CD14-positive monocyte (primary cell): ENCODE results near the gene HINT3. TPM values are rescaled to one million over a fixed set of nuclear protein-coding genes. Genes with fewer than 3 reads are reported as not detected.
A peak's percentile ranks its signal among the peaks of the same experiment; 100 is the strongest.
"Not testable (repeated sequence)": the region's sequence is repeated elsewhere in the genome, so short reads cannot be mapped to it uniquely, and the experiment has no call there.

ENCODE experiments used
- DNase-seq, 3 donors: peaks; one replicate each; pipeline ENCODE4 v3.0.0-alpha.2; 2011 to 2022
- H2AFZ ChIP-seq: 2 replicates; pipeline ENCODE4 v1.6.0; 2012; ENCODE audit warnings: mild to moderate bottlenecking, low read depth, low read length, inconsistent platforms; ENCODE audit not compliant: insufficient read depth, poor library complexity, severe bottlenecking
- H3K27ac ChIP-seq, 2 donors: 1 replicate in 1 of 2; 2 replicates in 1 of 2; pipeline ENCODE4 v1.5.1; 2012 to 2013; ENCODE audit warnings: low read length in 2 of 2, control low read depth in 1 of 2, inconsistent platforms in 1 of 2, low read depth in 1 of 2, mild to moderate bottlenecking in 1 of 2
- H3K27me3 ChIP-seq, 2 donors: one replicate each; pipeline versions ENCODE4 v1.6.0 to v1.6.1; 2011 to 2013; ENCODE audit warnings: low read length in 2 of 2; ENCODE audit not compliant: control insufficient read depth in 2 of 2, insufficient read depth in 2 of 2
- H3K36me3 ChIP-seq, 2 donors: replicated peaks in 1 of 2; 1 replicate in 1 of 2; 2 replicates in 1 of 2; pipeline versions ENCODE4 v1.5.1 to v1.6.1; 2012 to 2013; ENCODE audit warnings: low read length in 2 of 2, control low read depth in 1 of 2, inconsistent platforms in 1 of 2, mild to moderate bottlenecking in 1 of 2; ENCODE audit not compliant: insufficient read depth in 2 of 2, control insufficient read depth in 1 of 2
- H3K4me1 ChIP-seq, 2 donors: 1 replicate in 1 of 2; 2 replicates in 1 of 2; pipeline versions ENCODE4 v1.5.1 to v1.6.1; 2012 to 2013; ENCODE audit warnings: low read length in 2 of 2, control low read depth in 1 of 2, inconsistent platforms in 1 of 2, mild to moderate bottlenecking in 1 of 2, moderate library complexity in 1 of 2; ENCODE audit not compliant: insufficient read depth in 2 of 2, control insufficient read depth in 1 of 2
- H3K4me2 ChIP-seq: replicated peaks from 2 replicates; pipeline ENCODE3; 2012; ENCODE audit warnings: low read length, moderate library complexity, mild to moderate bottlenecking; ENCODE audit not compliant: poor library complexity, severe bottlenecking; ENCODE audit errors: extremely low read depth
- H3K4me3 ChIP-seq, 3 experiments: fragments of 200-600 bp in 1 of 3; sonication (generic) in 1 of 3; replicated peaks in 1 of 3; 1 replicate in 2 of 3; 2 replicates in 1 of 3; pipeline ENCODE4 v1.5.1; 2011 to 2013; ENCODE audit warnings: low read length in 3 of 3, mild to moderate bottlenecking in 3 of 3, control low read depth in 2 of 3, low read depth in 2 of 3, inconsistent platforms in 1 of 3, moderate library complexity in 1 of 3
- H3K79me2 ChIP-seq: 2 replicates; pipeline ENCODE4 v1.6.0; 2012; ENCODE audit warnings: mild to moderate bottlenecking, control low read depth, inconsistent platforms, low read length, moderate library complexity; ENCODE audit not compliant: insufficient read depth
- H3K9ac ChIP-seq: 2 replicates; pipeline ENCODE4 v1.6.0; 2017; ENCODE audit warnings: low read length, mild to moderate bottlenecking; ENCODE audit not compliant: insufficient read depth, poor library complexity, severe bottlenecking
- H3K9me3 ChIP-seq, 2 donors: replicated peaks in 1 of 2; 1 replicate in 1 of 2; 2 replicates in 1 of 2; pipeline versions ENCODE4 v1.5.1 to v1.6.1; 2012 to 2013; ENCODE audit warnings: low read length in 2 of 2, control low read depth in 1 of 2; ENCODE audit not compliant: control insufficient read depth in 1 of 2, insufficient read depth in 1 of 2
- H4K20me1 ChIP-seq: 2 replicates; pipeline ENCODE4 v1.6.0; 2012; ENCODE audit warnings: mild to moderate bottlenecking, low read length, control low read depth, moderate library complexity; ENCODE audit not compliant: insufficient read depth
- H3K27ac Mint-ChIP-seq, 7 donors: one replicate each; pipeline ENCODE4 v1.8.0; 2020; ENCODE audit warnings: mild to moderate bottlenecking in 7 of 7, mixed read lengths in 7 of 7, moderate library complexity in 6 of 7, inconsistent platforms in 2 of 7
- H3K27me3 Mint-ChIP-seq, 3 donors: one replicate each; pipeline ENCODE4 v1.8.0; 2021 to 2022; ENCODE audit warnings: low read depth in 3 of 3, mild to moderate bottlenecking in 3 of 3, mixed read lengths in 3 of 3, moderate library complexity in 3 of 3, inconsistent platforms in 1 of 3
- H3K36me3 Mint-ChIP-seq, 2 donors: one replicate each; pipeline ENCODE4 v1.8.0; 2020; ENCODE audit warnings: mixed read lengths in 2 of 2, inconsistent platforms in 1 of 2, mild to moderate bottlenecking in 1 of 2
- H3K4me1 Mint-ChIP-seq: one replicate; pipeline ENCODE4 v1.8.0; 2020; ENCODE audit warnings: mild to moderate bottlenecking, mixed read lengths
- H3K4me3 Mint-ChIP-seq, 2 donors: one replicate each; pipeline ENCODE4 v1.8.0; 2020; ENCODE audit warnings: mild to moderate bottlenecking in 2 of 2, mixed read lengths in 2 of 2, moderate library complexity in 1 of 2
- H3K9me3 Mint-ChIP-seq, 7 donors: one replicate each; pipeline ENCODE4 v1.8.0; 2020 to 2022; ENCODE audit warnings: mixed read lengths in 7 of 7, mild to moderate bottlenecking in 6 of 7, moderate library complexity in 6 of 7, inconsistent platforms in 2 of 7
- WGBS: methylation state at CpG from one replicate; pipeline ENCODE4 v1.1.5; 2013; ENCODE audit warnings: missing lambda C conversion rate; ENCODE audit not compliant: insufficient coverage; 5-methylcytosine and 5-hydroxymethylcytosine counted together
- intact Hi-C, 2 donors: fragments of 100-400 bp; cut with micrococcal nuclease; formaldehyde crosslinking; loops; one replicate each; pipeline versions ENCODE4 v1.15.0 to v1.15.1; 2023
- polyA plus RNA-seq, 3 donors: library from polyadenylated mRNA; depleted of rRNA in 1 of 3; unstranded in 2 of 3; stranded (reverse) in 1 of 3; fragments of 300-500 nt in 2 of 3; fragments of >200 nt in 1 of 3; fragmentation: Illumina TruSeq in 2 of 3; gene quantifications; 1 replicate in 2 of 3; 2 replicates in 1 of 3; pipeline ENCODE4 v1.2.3, GENCODE V29; 2012 to 2021
- TF ChIP-seq, protein P1 (sequence below): fragments of 200-600 bp; IDR thresholded peaks from one replicate; pipeline ENCODE4 v1.8.0; 2022; ENCODE audit warnings: antibody characterized with exemption, mild to moderate bottlenecking

HINT3 gene
- polyA plus RNA-seq, 3 donors, result 5.3 to 18.0 (median 12.3) TPM

GRCh38 chr6:125968493-125968892, 11.9 kb downstream of the HINT3 start:
- no peak overlapping the region for H3K27ac ChIP-seq
- no peak overlapping the region for H3K9ac ChIP-seq
- no peak overlapping the region for H2AFZ ChIP-seq
- peak overlapping the region in 1 of 7 donors; percentile 6 for H3K27ac Mint-ChIP-seq
- intact Hi-C loops, result no loop called here
- H3K4me1 ChIP-seq, result no peaks in the 10 kb centered on the region
- no peak for DNase-seq
- TF ChIP-seq, protein P1, sequence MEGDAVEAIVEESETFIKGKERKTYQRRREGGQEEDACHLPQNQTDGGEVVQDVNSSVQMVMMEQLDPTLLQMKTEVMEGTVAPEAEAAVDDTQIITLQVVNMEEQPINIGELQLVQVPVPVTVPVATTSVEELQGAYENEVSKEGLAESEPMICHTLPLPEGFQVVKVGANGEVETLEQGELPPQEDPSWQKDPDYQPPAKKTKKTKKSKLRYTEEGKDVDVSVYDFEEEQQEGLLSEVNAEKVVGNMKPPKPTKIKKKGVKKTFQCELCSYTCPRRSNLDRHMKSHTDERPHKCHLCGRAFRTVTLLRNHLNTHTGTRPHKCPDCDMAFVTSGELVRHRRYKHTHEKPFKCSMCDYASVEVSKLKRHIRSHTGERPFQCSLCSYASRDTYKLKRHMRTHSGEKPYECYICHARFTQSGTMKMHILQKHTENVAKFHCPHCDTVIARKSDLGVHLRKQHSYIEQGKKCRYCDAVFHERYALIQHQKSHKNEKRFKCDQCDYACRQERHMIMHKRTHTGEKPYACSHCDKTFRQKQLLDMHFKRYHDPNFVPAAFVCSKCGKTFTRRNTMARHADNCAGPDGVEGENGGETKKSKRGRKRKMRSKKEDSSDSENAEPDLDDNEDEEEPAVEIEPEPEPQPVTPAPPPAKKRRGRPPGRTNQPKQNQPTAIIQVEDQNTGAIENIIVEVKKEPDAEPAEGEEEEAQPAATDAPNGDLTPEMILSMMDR, result no peak
- H3K27me3 ChIP-seq, result no peaks in the 10 kb centered on the region
- WGBS, result no CpG with 5 or more reads among the region's 2 CpGs
- H3K79me2 ChIP-seq, result peaks cover 69% of the 10 kb centered on the region
- no peaks in the 10 kb centered on the region for H3K9me3 Mint-ChIP-seq
- peaks cover 33 to 48% of the 10 kb centered on the region in 2 donors for H3K36me3 Mint-ChIP-seq
- peaks cover 32 to 65% of the 10 kb centered on the region in 2 donors for H3K36me3 ChIP-seq
- H4K20me1 ChIP-seq, result peaks cover 75% of the 10 kb centered on the region
- H3K4me3 Mint-ChIP-seq, result no peak overlapping the region
- peaks cover 8% of the 10 kb centered on the region for H3K4me1 Mint-ChIP-seq
- no peaks in the 10 kb centered on the region for H3K27me3 Mint-ChIP-seq
- H3K4me3 ChIP-seq, result no peak overlapping the region
- no peaks in the 10 kb centered on the region for H3K9me3 ChIP-seq
- H3K4me2 ChIP-seq, result no peak overlapping the region

DNA sequence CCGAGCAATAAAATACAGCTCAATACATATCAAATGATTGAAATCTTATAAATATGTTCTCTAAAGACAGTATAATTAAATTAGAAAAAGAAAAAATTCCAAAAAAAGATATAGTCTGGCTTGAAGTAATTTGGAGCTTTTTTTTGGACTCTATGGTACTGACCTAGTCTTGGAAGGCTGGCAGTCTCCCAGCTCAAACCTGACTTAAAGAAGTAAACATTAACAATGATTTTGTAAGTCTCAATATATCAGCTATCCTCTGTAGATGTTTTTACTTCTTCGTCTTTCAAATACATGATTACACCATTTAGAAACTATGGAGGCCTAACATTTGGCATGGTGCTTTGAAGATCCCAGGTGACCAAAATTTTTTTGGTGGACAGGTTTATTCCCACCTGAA, 14.2 kb downstream of the HINT3 start:
- H3K27ac Mint-ChIP-seq, result peak overlapping the region in 1 of 7 donors; percentile 37
- no peaks in the 10 kb centered on the region for H3K27me3 Mint-ChIP-seq

GRCh38 chr6:125972478-125972877, 15.9 kb downstream of the HINT3 start:
- H3K9me3 ChIP-seq, H3K27me3 ChIP-seq, H3K4me1 ChIP-seq, H3K4me2 ChIP-seq, H3K4me3 Mint-ChIP-seq, H3K27me3 Mint-ChIP-seq, H3K9ac ChIP-seq, intact Hi-C loops, H3K27ac ChIP-seq, H3K4me3 ChIP-seq, H3K9me3 Mint-ChIP-seq, H2AFZ ChIP-seq, H3K4me1 Mint-ChIP-seq, DNase-seq: not testable (repeated sequence)
- Mint-ChIP-seq H3K27ac (peak overlapping the region in 1 of 7 donors; percentile 12), H3K36me3 (peaks cover 43 to 67% of the 10 kb centered on the region in 2 donors)
- Histone ChIP-seq H3K79me2 (peaks cover 35% of the 10 kb centered on the region), H4K20me1 (peaks cover 43% of the 10 kb centered on the region), H3K36me3 (peaks cover 42 to 80% of the 10 kb centered on the region in 2 donors)
- WGBS, result no CpG with 5 or more reads among the region's 1 CpG

More for the DNA sequence above, 14.2 kb downstream of the HINT3 start:
- H3K9me3 Mint-ChIP-seq, result no peaks in the 10 kb centered on the region
- peaks cover 5% of the 10 kb centered on the region for H3K4me1 Mint-ChIP-seq
- Histone ChIP-seq H3K27ac (no peak overlapping the region), H2AFZ (no peak overlapping the region), H3K36me3 (peaks cover 43 to 83% of the 10 kb centered on the region in 2 donors), H3K4me2 (no peak overlapping the region), H3K79me2 (peaks cover 46% of the 10 kb centered on the region), H3K9ac (no peak overlapping the region), H3K4me3 (no peak overlapping the region), H3K27me3 (no peaks in the 10 kb centered on the region), H3K4me1 (no peaks in the 10 kb centered on the region), H4K20me1 (peaks cover 57% of the 10 kb centered on the region), H3K9me3 (no peaks in the 10 kb centered on the region)
- H3K4me3 Mint-ChIP-seq, result no peak overlapping the region
- no CpG with 5 or more reads among the region's 2 CpGs for WGBS
- DNase-seq, result no peak
- peaks cover 42 to 62% of the 10 kb centered on the region in 2 donors for H3K36me3 Mint-ChIP-seq
- TF ChIP-seq, protein P1, result no peak
- intact Hi-C loops, result no loop called here
